Thyroid gland (tissue), 4 donors: ENCODE data around the gene CAPN12. TPM values are rescaled to one million over a fixed set of nuclear protein-coding genes. Genes with fewer than 3 reads are reported as not detected.

Experiments used
- DNase-seq, 2 donors: peaks; one replicate each; pipeline ENCODE4 v3.0.0-alpha.2; 2019
- H3K27ac ChIP-seq, 3 donors: fragments of 200-600 bp; sonication (generic); 1 replicate in 2 of 3; 2 replicates in 1 of 3; pipeline ENCODE4 v1.5.1; 2016 to 2019; ENCODE audit warnings: mild to moderate bottlenecking in 1 of 3, moderate library complexity in 1 of 3
- H3K27me3 ChIP-seq: fragments of 200-600 bp; sonication (generic); one replicate; pipeline ENCODE4 v1.5.1; 2019
- H3K36me3 ChIP-seq, 2 donors: fragments of 200-600 bp; sonication (generic); one replicate each; pipeline ENCODE4 v1.5.1; 2016 to 2019
- H3K4me1 ChIP-seq, 2 donors: fragments of 200-600 bp; sonication (generic); one replicate each; pipeline ENCODE4 v1.5.1; 2017 to 2019
- H3K4me3 ChIP-seq, 3 donors: fragments of 200-600 bp; sonication (generic); replicated peaks in 1 of 3; 1 replicate in 2 of 3; 2 replicates in 1 of 3; pipeline ENCODE4 v1.5.1; 2016; ENCODE audit warnings: mild to moderate bottlenecking in 1 of 3
- H3K9me3 ChIP-seq: fragments of 200-600 bp; sonication (generic); one replicate; pipeline ENCODE4 v1.5.1; 2017
- CTCF ChIP-seq, 6 experiments: fragments of 200-600 bp in 3 of 6; fragments of 450-650 bp in 3 of 6; sonication (generic) in 3 of 6; IDR thresholded peaks; one replicate each; pipeline ENCODE4 v1.5.1; 2016 to 2019; ENCODE audit warnings: antibody characterized with exemption in 6 of 6, mild to moderate bottlenecking in 2 of 6, inconsistent platforms in 1 of 6, moderate library complexity in 1 of 6
- POLR2A ChIP-seq, 2 donors: fragments of 450-650 bp; IDR thresholded peaks; one replicate each; pipeline ENCODE4 v1.6.1; 2017; ENCODE audit warnings: antibody characterized with exemption in 2 of 2, mild to moderate bottlenecking in 2 of 2, moderate library complexity in 1 of 2
- WGBS, 2 donors: methylation state at CpG; one replicate each; pipeline ENCODE4 v1.1.5; 2017; 5-methylcytosine and 5-hydroxymethylcytosine counted together
- intact Hi-C: fragments of 100-400 bp; cut with DNase I; formaldehyde crosslinking; loops from one replicate; pipeline ENCODE4 v1.15.1; 2023
- total RNA-seq, 4 donors: library from RNA; depleted of rRNA; stranded (reverse); fragments of >200 nt; gene quantifications; one replicate each; pipeline ENCODE4 v1.2.3, GENCODE V29; 2016

Gene CAPN12
- total RNA-seq, 4 donors from 2014 or later, result 1.6 to 2.0 TPM; not detected in 2

GRCh38 chr19:38735257-38735686 is 9.0 kb downstream of the CAPN12 start:
- no peak for TF ChIP-seq CTCF (IDR thresholded peaks at IDR 0.05)
- no peak for TF ChIP-seq POLR2A (IDR thresholded peaks at IDR 0.05)
- DNase-seq, result no peak
- Histone ChIP-seq H3K36me3 (peaks cover 8 to 11% of the 10 kb centered on the region in 2 donors), H3K9me3 (no peaks in the 10 kb centered on the region), H3K27me3 (no peaks in the 10 kb centered on the region), H3K4me1 (peaks cover 17 to 33% of the 10 kb centered on the region in 2 donors), H3K27ac (peak overlapping the region; percentile 8 to 65 (median 51)), H3K4me3 (no peak overlapping the region)
- intact Hi-C loops, result no loop called here
- WGBS, 2 donors, result 25 to 58% methylated on average over 2 to 4 of the region's 18 CpGs

GRCh38 chr19:38734426-38735256 is 9.6 kb downstream of the CAPN12 start:
- intact Hi-C loops, result loop anchor here (5.0 kb wide), 1 partner anchor 87 kb away; the partner anchor contains the start of gene ACTN4

GRCh38 chr19:38734176-38734425 is 10.2 kb downstream of the CAPN12 start:
- 64 to 67% methylated on average over 4 of the region's 4 CpGs for WGBS, 2 donors
- Histone ChIP-seq H3K4me1 (peaks cover 17 to 33% of the 10 kb centered on the region in 2 donors), H3K27me3 (no peaks in the 10 kb centered on the region), H3K4me3 (no peak overlapping the region), H3K27ac (peak overlapping the region; percentile 8 to 65 (median 30)), H3K9me3 (no peaks in the 10 kb centered on the region), H3K36me3 (peaks cover 10 to 12% of the 10 kb centered on the region in 2 donors)
- no peak for DNase-seq
- no peak for TF ChIP-seq CTCF (IDR thresholded peaks at IDR 0.05)
- TF ChIP-seq POLR2A (IDR thresholded peaks at IDR 0.05), result no peak
- intact Hi-C loops, result loop anchor here (5.0 kb wide), 1 partner anchor 87 kb away; the partner anchor contains the start of gene ACTN4

More at GRCh38 chr19:38734426-38735256, 9.6 kb downstream of the CAPN12 start:
- peak overlapping the region; percentile 8 to 65 (median 51) for H3K27ac ChIP-seq
- peaks cover 10 to 12% of the 10 kb centered on the region in 2 donors for H3K36me3 ChIP-seq
- H3K4me1 ChIP-seq, result peaks cover 17 to 33% of the 10 kb centered on the region in 2 donors
- no peaks in the 10 kb centered on the region for H3K27me3 ChIP-seq
- H3K9me3 ChIP-seq, result no peaks in the 10 kb centered on the region
- TF ChIP-seq CTCF (IDR thresholded peaks at IDR 0.05) (no peak), POLR2A (IDR thresholded peaks at IDR 0.05) (no peak)
- no peak overlapping the region for H3K4me3 ChIP-seq
- 38 to 62% methylated on average over 2 to 5 of the region's 13 CpGs for WGBS, 2 donors
- DNase-seq, result no peak

- peaks cover 17 to 33% of the 10 kb centered on the region in 2 donors for H3K4me1 ChIP-seq
- intact Hi-C loops, result loop anchor here (5.0 kb wide), 1 partner anchor 86 kb away; the partner anchor contains the start of gene ACTN4
- H3K36me3 ChIP-seq, result peaks cover 11 to 13% of the 10 kb centered on the region in 2 donors
- no peak for DNase-seq
- H3K9me3 ChIP-seq, result no peaks in the 10 kb centered on the region
- no peak overlapping the region for H3K4me3 ChIP-seq
- WGBS, 2 donors, result 84 to 87% methylated on average over 6 of the region's 6 CpGs
- no peaks in the 10 kb centered on the region for H3K27me3 ChIP-seq
- peak overlapping the region; percentile 30 to 65 (median 35) for H3K27ac ChIP-seq
- TF ChIP-seq POLR2A (IDR thresholded peaks at IDR 0.05) (no peak), CTCF (IDR thresholded peaks at IDR 0.05) (no peak)
Measured at GRCh38 chr19:38733493-38734175, 10.6 kb downstream of the CAPN12 start.

- H3K4me1 ChIP-seq, result peaks cover 17 to 33% of the 10 kb centered on the region in 2 donors
- no peaks in the 10 kb centered on the region for H3K9me3 ChIP-seq
- H3K27me3 ChIP-seq, result no peaks in the 10 kb centered on the region
- peaks cover 16 to 18% of the 10 kb centered on the region in 2 donors for H3K36me3 ChIP-seq
- DNase-seq, result no peak
- TF ChIP-seq POLR2A (IDR thresholded peaks at IDR 0.05) (no peak), CTCF (IDR thresholded peaks at IDR 0.05) (no peak)
- peak overlapping the region in 2 of 3 donors; percentile 35 to 65 for H3K27ac ChIP-seq
- intact Hi-C loops, result loop anchor here (5.0 kb wide), 1 partner anchor 86 kb away; the partner anchor contains the start of gene ACTN4
- WGBS, 2 donors, result 92 to 100% methylated on average over 1 of the region's 1 CpG
- no peak overlapping the region for H3K4me3 ChIP-seq
Measured at GRCh38 chr19:38733241-38733492, 11.1 kb downstream of the CAPN12 start.
